GM18861 (cell line): Measurements from ENCODE around the gene TBC1D7.

Source experiments
- ATAC-seq: cut with Tn5 transposase; IDR thresholded peaks from one replicate; pipeline ENCODE4 v1.9.1; 2021; ENCODE audit not compliant: unreplicated experiment

TBC1D7 gene

GRCh38 chr6:13273931-13274706, 54.2 kb downstream of the TBC1D7 start:
- ATAC-seq = no peak

GRCh38 chr6:13273202-13273930, 55.0 kb downstream of the TBC1D7 start:
- ATAC-seq = no peak

- ATAC-seq = peak; percentile 50
Measured at GRCh38 chr6:13272131-13273046, 55.9 kb downstream of the TBC1D7 start.

- no peak for ATAC-seq
Measured at GRCh38 chr6:13268913-13269518, 59.3 kb downstream of the TBC1D7 start.

- no peak for ATAC-seq
Measured at GRCh38 chr6:13267142-13267651, 61.1 kb downstream of the TBC1D7 start.

GRCh38 chr6:13263669-13264068, 64.7 kb downstream of the TBC1D7 start:
- ATAC-seq = no peak

GRCh38 chr6:13262302-13263230, 65.8 kb downstream of the TBC1D7 start:
- no peak for ATAC-seq

GRCh38 chr6:13261464-13261994, 66.8 kb downstream of the TBC1D7 start:
- ATAC-seq = peak; percentile 56

- no peak for ATAC-seq
Measured at GRCh38 chr6:13260831-13261230, 67.5 kb downstream of the TBC1D7 start.

- ATAC-seq = no peak
Measured at GRCh38 chr6:13260101-13260598, 68.2 kb downstream of the TBC1D7 start.

GRCh38 chr6:13259393-13259792, 68.9 kb downstream of the TBC1D7 start:
- peak; percentile 35 for ATAC-seq

GRCh38 chr6:13256266-13257001, 71.9 kb downstream of the TBC1D7 start:
- ATAC-seq = no peak
